H1 (cell line): ENCODE measurements around the gene FAM50A. TPM values are rescaled to one million over a fixed set of nuclear protein-coding genes. Genes with fewer than 3 reads are reported as not detected.
"Not testable (repeated sequence)": the region's sequence is repeated elsewhere in the genome, so short reads cannot be mapped to it uniquely, and the experiment has no call there.

Source experiments
- CTCF ChIA-PET: fragments of 300-600 bp; sonication (Branson Sonifier 250); formaldehyde crosslinking; loops from one replicate; lab custom pipeline; 2021; ENCODE audit not compliant: partially characterized antibody; lab: Charles Lee
- POLR2A ChIA-PET: fragments of 300-600 bp; sonication (Branson Sonifier 250); formaldehyde crosslinking; loops from one replicate; lab custom pipeline; 2021; ENCODE audit warnings: inconsistent platforms; ENCODE audit not compliant: partially characterized antibody; lab: Charles Lee
- DNase-seq, 2 experiments: peaks; one replicate each; pipeline versions ENCODE4 v3.0.0 to v3.0.0-alpha.2; 2010 to 2022; ENCODE audit warnings: low spot score in 2 of 2, low read depth in 1 of 2, mixed read lengths in 1 of 2
- FAIRE-seq: peaks from 2 replicates; lab custom pipeline; 2011; peaks lifted over from hg19 to GRCh38; lab: Jason Lieb, UNC
- H2AFZ ChIP-seq: 2 replicates; pipeline ENCODE4 v1.8.1; 2012; ENCODE audit warnings: low read length, inconsistent platforms
- H2AK5ac ChIP-seq: 2 replicates; pipeline ENCODE4 v1.6.1; 2013; ENCODE audit warnings: low read depth, low read length
- H2BK120ac ChIP-seq: replicated peaks from 2 replicates; pipeline ENCODE3; 2013; ENCODE audit warnings: low read depth, low read length, inconsistent platforms
- H2BK12ac ChIP-seq: 2 replicates; pipeline ENCODE4 v1.6.1; 2013; ENCODE audit warnings: low read depth, low read length
- H2BK15ac ChIP-seq: 2 replicates; pipeline ENCODE4 v1.6.1; 2013; ENCODE audit warnings: low read length
- H2BK20ac ChIP-seq: 2 replicates; pipeline ENCODE4 v1.6.1; 2013; ENCODE audit warnings: low read length
- H2BK5ac ChIP-seq: 2 replicates; pipeline ENCODE4 v1.6.1; 2013; ENCODE audit warnings: low read depth, low read length
- H3K14ac ChIP-seq: 2 replicates; pipeline ENCODE4 v1.6.1; 2013; ENCODE audit warnings: inconsistent platforms; ENCODE audit not compliant: insufficient read length
- H3K18ac ChIP-seq: 2 replicates; pipeline ENCODE4 v1.6.1; 2013; ENCODE audit warnings: low read length; ENCODE audit errors: extremely low read depth
- H3K23ac ChIP-seq: 2 replicates; pipeline ENCODE4 v1.6.1; 2013; ENCODE audit warnings: inconsistent platforms; ENCODE audit not compliant: insufficient read length
- H3K23me2 ChIP-seq: 2 replicates; pipeline ENCODE4 v1.6.1; 2013; ENCODE audit warnings: low read depth, low read length
- H3K27ac ChIP-seq: 2 replicates; pipeline ENCODE4 v1.6.1; 2011; ENCODE audit warnings: low read depth, low read length, inconsistent platforms
- H3K27me3 ChIP-seq, 4 experiments: replicated peaks in 1 of 4; 1 replicate in 1 of 4; 2 replicates in 3 of 4; pipeline versions ENCODE4 v1.6.1 to v1.8.1; 2011 to 2013; ENCODE audit warnings: low read length in 3 of 4, mild to moderate bottlenecking in 3 of 4, inconsistent platforms in 2 of 4, mixed read lengths in 2 of 4, moderate library complexity in 1 of 4; ENCODE audit not compliant: control insufficient read depth in 3 of 4, insufficient read depth in 3 of 4; ENCODE audit errors: extremely low read depth in 1 of 4
- H3K36me3 ChIP-seq, 4 experiments: 2 replicates each; pipeline versions ENCODE4 v1.6.1 to v1.8.1; 2011 to 2013; ENCODE audit warnings: mild to moderate bottlenecking in 4 of 4, low read length in 3 of 4, moderate library complexity in 2 of 4, control low read depth in 1 of 4, inconsistent platforms in 1 of 4; ENCODE audit not compliant: insufficient read depth in 4 of 4, control insufficient read depth in 2 of 4
- H3K4ac ChIP-seq: replicated peaks from 2 replicates; pipeline ENCODE3; 2013; ENCODE audit warnings: low read length, low read depth, mixed read lengths, inconsistent platforms; ENCODE audit not compliant: insufficient read length
- H3K4me1 ChIP-seq, 4 experiments: replicated peaks in 1 of 4; 1 replicate in 1 of 4; 2 replicates in 3 of 4; pipeline versions ENCODE4 v1.6.1 to v1.8.1; 2011 to 2013; ENCODE audit warnings: low read length in 3 of 4, inconsistent platforms in 2 of 4, mixed read lengths in 1 of 4; ENCODE audit not compliant: insufficient read depth in 4 of 4, control insufficient read depth in 3 of 4
- H3K4me2 ChIP-seq, 2 experiments: 2 replicates each; pipeline versions ENCODE4 v1.6.1 to v1.8.1; 2011 to 2013; ENCODE audit warnings: low read depth in 2 of 2, low read length in 2 of 2, control low read depth in 1 of 2, inconsistent platforms in 1 of 2, mild to moderate bottlenecking in 1 of 2; ENCODE audit not compliant: insufficient read depth in 1 of 2
- H3K4me3 ChIP-seq, 4 experiments: fragments of 200-600, 300-600 bp in 1 of 4; sonication (generic), shearing (Covaris generic), sonication (Bioruptor Twin) in 1 of 4; 2 replicates each; pipeline versions ENCODE4 v1.5.1 to v1.8.1; 2011 to 2016; ENCODE audit warnings: low read length in 4 of 4, low read depth in 3 of 4, control low read depth in 2 of 4, inconsistent platforms in 2 of 4, mild to moderate bottlenecking in 2 of 4, mixed read lengths in 1 of 4, moderate library complexity in 1 of 4; ENCODE audit not compliant: insufficient read depth in 2 of 4; ENCODE audit errors: extremely low read depth in 1 of 4
- H3K56ac ChIP-seq: replicated peaks from 2 replicates; pipeline ENCODE3; 2013; ENCODE audit warnings: low read depth, mild to moderate bottlenecking, mixed read lengths, low read length, inconsistent platforms; ENCODE audit not compliant: insufficient read length
- H3K79me1 ChIP-seq: 2 replicates; pipeline ENCODE4 v1.6.1; 2013; ENCODE audit warnings: low read depth, low read length, control low read depth
- H3K79me2 ChIP-seq, 2 experiments: 2 replicates each; pipeline versions ENCODE4 v1.6.1 to v1.8.1; 2012 to 2013; ENCODE audit warnings: low read length in 2 of 2, mild to moderate bottlenecking in 2 of 2, inconsistent platforms in 1 of 2; ENCODE audit not compliant: insufficient read depth in 2 of 2, control insufficient read depth in 1 of 2
- H3K9ac ChIP-seq, 4 experiments: replicated peaks in 1 of 4; 1 replicate in 1 of 4; 2 replicates in 3 of 4; pipeline versions ENCODE4 v1.6.1 to v1.8.1; 2011 to 2013; ENCODE audit warnings: low read depth in 3 of 4, low read length in 3 of 4, control low read depth in 2 of 4, mild to moderate bottlenecking in 2 of 4, moderate library complexity in 2 of 4, inconsistent platforms in 1 of 4; ENCODE audit errors: extremely low read depth in 1 of 4
- H3K9me3 ChIP-seq, 2 experiments: 2 replicates each; pipeline versions ENCODE4 v1.6.1 to v1.8.1; 2012 to 2013; ENCODE audit warnings: mild to moderate bottlenecking in 2 of 2, moderate library complexity in 2 of 2, control low read depth in 1 of 2, inconsistent platforms in 1 of 2, low read depth in 1 of 2, low read length in 1 of 2, mixed read lengths in 1 of 2; ENCODE audit not compliant: insufficient read depth in 2 of 2
- H4K20me1 ChIP-seq, 2 experiments: replicated peaks in 1 of 2; 2 replicates each; pipeline versions ENCODE3 to v1.8.1; 2011 to 2013; ENCODE audit warnings: inconsistent platforms in 2 of 2, low read length in 2 of 2, mild to moderate bottlenecking in 1 of 2; ENCODE audit not compliant: insufficient read depth in 2 of 2, control insufficient read depth in 1 of 2
- H4K5ac ChIP-seq: 2 replicates; pipeline ENCODE4 v1.6.1; 2013; ENCODE audit warnings: low read length, low read depth, mixed read lengths, inconsistent platforms; ENCODE audit not compliant: insufficient read length
- H4K8ac ChIP-seq: 2 replicates; pipeline ENCODE4 v1.8.0; 2013; ENCODE audit warnings: mild to moderate bottlenecking, moderate library complexity, low read length, inconsistent platforms; ENCODE audit not compliant: insufficient read depth; ENCODE audit errors: extremely low read depth
- H4K91ac ChIP-seq: replicated peaks from 2 replicates; pipeline ENCODE3; 2013; ENCODE audit warnings: low read length, mixed read lengths, inconsistent platforms; ENCODE audit not compliant: insufficient read length
- BACH1 ChIP-seq: IDR thresholded peaks from 2 replicates; pipeline ENCODE4 v1.6.1; 2012; ENCODE audit warnings: low read length, improper control_type of control experiment
- CBX8 ChIP-seq: fragments of 300-800, 300-1000 bp; sonication (generic); IDR thresholded peaks from 2 replicates; pipeline ENCODE4 v1.7.1; 2016; ENCODE audit warnings: low read depth, low read length, borderline replicate concordance
- JUND ChIP-seq: IDR thresholded peaks from 2 replicates; pipeline ENCODE4 v1.6.1; 2011; ENCODE audit warnings: mild to moderate bottlenecking, improper control_type of control experiment, low read length
- PHF8 ChIP-seq: fragments of 200-600 bp; sonication (generic); conservative IDR thresholded peaks from 2 replicates; pipeline ENCODE4 v1.7.1; 2012; ENCODE audit warnings: low read depth, mild to moderate bottlenecking, inconsistent platforms, low read length, moderate library complexity
- RBBP5 ChIP-seq: IDR thresholded peaks from 2 replicates; pipeline ENCODE4 v1.7.1; 2012; ENCODE audit warnings: low read depth, mild to moderate bottlenecking, inconsistent platforms, low read length, moderate library complexity, borderline replicate concordance
- TAF1 ChIP-seq: IDR thresholded peaks from 2 replicates; pipeline ENCODE4 v1.6.1; 2011; ENCODE audit warnings: mild to moderate bottlenecking, low read depth, low read length
- WGBS, 2 experiments: shearing (Covaris generic) in 1 of 2; methylation state at CpG; one replicate each; pipeline versions ENCODE4 v1.1.6 to v1.1.7; 2013 to 2015; ENCODE audit warnings: low lambda C conversion rate in 2 of 2, mixed read lengths in 2 of 2, inconsistent platforms in 1 of 2, low coverage in 1 of 2, missing lambda C conversion rate in 1 of 2; ENCODE audit not compliant: insufficient replicate concordance in 2 of 2, insufficient coverage in 1 of 2, insufficient read length in 1 of 2; ENCODE audit errors: extremely low coverage in 1 of 2, missing lambda C conversion rate in 1 of 2; 5-methylcytosine and 5-hydroxymethylcytosine counted together
- polyA plus RNA-seq, 7 experiments: library from polyadenylated mRNA; depleted of rRNA in 3 of 7; stranded (reverse) in 5 of 7; unstranded in 2 of 7; fragments of >200 nt in 5 of 7; fragments of 200-250 nt in 2 of 7; gene quantifications; 1 replicate in 5 of 7; 2 replicates in 1 of 7; 4 replicates in 1 of 7; pipeline versions ENCODE4 v1.2.1 to v1.2.3, GENCODE V29; 2011 to 2013; ENCODE audit warnings: missing spikeins in 2 of 7, mixed read lengths in 2 of 7
- total RNA-seq: library from RNA; stranded (reverse); fragmentation: NEBNext Ultra II Directional; extraction: Animal tissue kit (Norgen Biotek cat#: 25700); gene quantifications from 2 replicates; pipeline ENCODE4 v1.2.1, GENCODE V29; 2021
- TF ChIP-seq, protein P1 (sequence below): IDR thresholded peaks from 2 replicates; pipeline ENCODE4 v1.6.1; 2011; ENCODE audit warnings: low read depth, mild to moderate bottlenecking, low read length; ENCODE audit not compliant: insufficient read depth

Gene FAM50A
- total and polyA plus RNA-seq, 2 of the 8 experiments (the other 6 are each of a cell fraction or from before 2014, with no cell fraction given): 30.7 to 48.7 TPM

GRCh38 chrX:154495472-154495922 lies 51.6 kb downstream of the FAM50A start (continued):
- TF ChIP-seq RBBP5: no peak
- no peak for TF ChIP-seq BACH1
- TF ChIP-seq PHF8: no peak
- no peak for TF ChIP-seq TAF1
- TF ChIP-seq CBX8: no peak
- TF ChIP-seq, protein P1, sequence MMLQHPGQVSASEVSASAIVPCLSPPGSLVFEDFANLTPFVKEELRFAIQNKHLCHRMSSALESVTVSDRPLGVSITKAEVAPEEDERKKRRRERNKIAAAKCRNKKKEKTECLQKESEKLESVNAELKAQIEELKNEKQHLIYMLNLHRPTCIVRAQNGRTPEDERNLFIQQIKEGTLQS: no peak
- TF ChIP-seq JUND: no peak

DNA sequence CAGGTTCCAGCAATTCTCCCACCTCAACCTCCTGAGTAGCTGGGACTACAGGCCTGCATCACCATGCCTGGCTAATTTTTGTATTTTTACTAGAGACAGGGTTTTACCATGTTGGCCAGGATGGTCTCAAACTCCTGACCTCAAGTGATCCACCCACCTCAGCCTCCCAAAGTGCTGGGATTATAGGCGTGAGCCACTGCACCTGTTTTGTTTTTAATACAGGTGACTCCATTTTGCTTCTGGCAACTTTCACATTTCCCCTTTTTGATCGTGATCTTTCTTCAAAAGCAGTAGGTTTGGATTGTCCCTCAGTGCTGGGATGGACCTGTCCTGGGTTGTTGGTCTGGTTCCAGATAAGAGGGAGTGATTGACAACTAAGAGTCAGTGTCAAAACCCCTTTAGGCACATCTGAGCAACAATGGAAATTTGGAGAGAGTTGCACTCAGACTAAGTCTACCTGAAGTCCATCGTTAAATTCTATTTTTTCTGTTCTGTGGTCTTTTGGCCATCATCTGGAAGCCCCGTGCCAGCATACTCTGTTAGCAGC lies 52.7 kb downstream of the FAM50A start:
- H3K27me3 ChIP-seq, H3K4ac ChIP-seq, CTCF ChIA-PET, H3K27ac ChIP-seq, H2AFZ ChIP-seq, H2BK12ac ChIP-seq, H2BK120ac ChIP-seq, FAIRE-seq, H2BK5ac ChIP-seq, H4K20me1 ChIP-seq, H3K36me3 ChIP-seq, H2BK15ac ChIP-seq, H3K23ac ChIP-seq, POLR2A ChIA-PET, H4K5ac ChIP-seq, H2AK5ac ChIP-seq, H4K91ac ChIP-seq, H3K4me1 ChIP-seq, H3K14ac ChIP-seq, H4K8ac ChIP-seq, H3K9ac ChIP-seq, H3K79me1 ChIP-seq, H3K4me2 ChIP-seq, H3K56ac ChIP-seq, H3K79me2 ChIP-seq, DNase-seq, H3K23me2 ChIP-seq, H3K9me3 ChIP-seq, H3K18ac ChIP-seq, H2BK20ac ChIP-seq, H3K4me3 ChIP-seq: not testable (repeated sequence)
- WGBS, 2 experiments: 81% methylated on average over 3 of the region's 4 CpGs; no CpG with 5 or more reads in 1 of the 2 experiments
